Fibroblast of lung (primary cell): Measurements from ENCODE around the gene CYP19A1.

Source experiments
- CTCF ChIP-seq, 2 donors: IDR thresholded peaks in 1 of 2; conservative IDR thresholded peaks in 1 of 2; 1 replicate in 1 of 2; 2 replicates in 1 of 2; pipeline ENCODE4 v1.5.1; 2011 to 2012; ENCODE audit warnings: low read length in 2 of 2, control low read depth in 1 of 2, inconsistent platforms in 1 of 2, low read depth in 1 of 2, mild to moderate bottlenecking in 1 of 2
- EZH2 ChIP-seq: IDR thresholded peaks from 2 replicates; pipeline ENCODE4 v1.5.1; 2012; ENCODE audit warnings: low read length, control low read depth, mild to moderate bottlenecking; ENCODE audit errors: missing control alignments

GRCh38 chr15:51307811-51308210, 30.6 kb downstream of the CYP19A1 start:
- TF ChIP-seq CTCF (conservative IDR thresholded peaks at IDR 0.05 in 1 of 2, IDR thresholded peaks at IDR 0.05 in 1 of 2; ENCODE audit: low read depth in 1 of 2, low read length in 2 of 2) (no peak), EZH2 (no peak)
